HepG2 (cell line): Measurements from ENCODE around the gene UBB. TPM values are rescaled to one million over a fixed set of nuclear protein-coding genes. Genes with fewer than 3 reads are reported as not detected.
"Not testable (repeated sequence)": the region's sequence is repeated elsewhere in the genome, so short reads cannot be mapped to it uniquely, and the experiment has no call there.

ENCODE experiments used
- ATAC-seq: fragments of 200-7000 bp; cut with Tn5 transposase; 3 replicates; pipeline ENCODE4 v1.9.1; 2020; ENCODE audit warnings: mild to moderate bottlenecking, moderate library complexity
- BruUV-seq: library from RNA; stranded (reverse); fragments of 400-500 nt; replicated peaks from 2 replicates; lab custom pipeline; 2021; lab: Mats Ljungman, UMichigan
- CTCF ChIA-PET: fragments of 300-600 bp; formaldehyde crosslinking; extraction: SDS; loops from one replicate; lab custom pipeline; 2021; ENCODE audit warnings: low total read pairs, inconsistent platforms, low intra/inter-chr PET ratio; lab: Yijun Ruan, JAX
- POLR2A ChIA-PET: fragments of 350-600 bp; sonication (Branson Sonifier 250); formaldehyde crosslinking; loops from one replicate; lab custom pipeline; 2020; ENCODE audit warnings: antibody characterized with exemption, inconsistent platforms; lab: Yijun Ruan, JAX
- DNase-seq: peaks from one replicate; pipeline ENCODE4 v3.0.0-alpha.2; 2015; ENCODE audit warnings: low spot score
- FAIRE-seq: peaks from 3 replicates; lab custom pipeline; 2011; peaks lifted over from hg19 to GRCh38; lab: Jason Lieb, UNC
- H2AFZ ChIP-seq: one replicate; pipeline ENCODE4 v1.6.1; 2011; ENCODE audit warnings: low read length, inconsistent platforms
- H3K27ac ChIP-seq: fragments of 300-600 bp; 3 replicates; pipeline ENCODE4 v1.8.0; 2011; ENCODE audit warnings: mixed run types, mild to moderate bottlenecking, mixed read lengths, low read length, inconsistent platforms; ENCODE audit not compliant: insufficient read depth; ENCODE audit errors: extremely low read length
- H3K27me3 ChIP-seq, 2 experiments: fragments of 200-600 bp in 1 of 2; 2 replicates in 1 of 2; 3 replicates in 1 of 2; pipeline versions ENCODE4 v1.6.0 to v1.8.0; 2011; ENCODE audit warnings: low read length in 2 of 2, mild to moderate bottlenecking in 2 of 2, moderate library complexity in 2 of 2, inconsistent platforms in 1 of 2; ENCODE audit not compliant: insufficient read depth in 2 of 2, control insufficient read depth in 1 of 2
- H3K36me3 ChIP-seq, 2 experiments: fragments of 200-600 bp in 1 of 2; replicated peaks in 1 of 2; 2 replicates in 1 of 2; 3 replicates in 1 of 2; pipeline versions ENCODE4 v1.5.1 to v1.8.0; 2011; ENCODE audit warnings: low read length in 2 of 2, inconsistent platforms in 1 of 2; ENCODE audit not compliant: insufficient read depth in 2 of 2, control insufficient read depth in 1 of 2
- H3K4me1 ChIP-seq: 2 replicates; pipeline ENCODE4 v1.5.1; 2012; ENCODE audit warnings: low read length, inconsistent platforms; ENCODE audit not compliant: insufficient read depth
- H3K4me2 ChIP-seq: 2 replicates; pipeline ENCODE4 v1.6.0; 2011; ENCODE audit warnings: low read depth, low read length, inconsistent platforms
- H3K4me3 ChIP-seq, 3 experiments: fragments of 200-600 bp in 1 of 3; sonication (generic), shearing (Covaris generic) in 1 of 3; replicated peaks in 1 of 3; 2 replicates each; pipeline ENCODE4 v1.5.1; 2011 to 2016; ENCODE audit warnings: low read length in 3 of 3, inconsistent platforms in 2 of 3, low read depth in 2 of 3, mild to moderate bottlenecking in 2 of 3, control low read depth in 1 of 3, mixed read lengths in 1 of 3; ENCODE audit not compliant: insufficient read depth in 1 of 3
- H3K79me2 ChIP-seq: one replicate; pipeline ENCODE4 v1.6.1; 2011; ENCODE audit warnings: low read length, inconsistent platforms; ENCODE audit not compliant: insufficient read depth
- H3K9ac ChIP-seq: 2 replicates; pipeline ENCODE4 v1.6.0; 2011; ENCODE audit warnings: mild to moderate bottlenecking, low read depth, low read length, inconsistent platforms; ENCODE audit not compliant: insufficient read depth
- H3K9me3 ChIP-seq: 2 replicates; pipeline ENCODE4 v1.5.1; 2012; ENCODE audit warnings: mild to moderate bottlenecking, low read length
- H4K20me1 ChIP-seq: 2 replicates; pipeline ENCODE4 v1.6.0; 2011; ENCODE audit warnings: inconsistent platforms, mild to moderate bottlenecking, low read length, moderate library complexity; ENCODE audit not compliant: insufficient read depth
- RARG ChIP-seq: sonication (generic); formaldehyde crosslinking; IDR thresholded peaks from 2 replicates; pipeline ENCODE4 v1.4.0; 2020; ENCODE audit warnings: low read depth, mild to moderate bottlenecking, missing genetic modification reagents
- THAP8 ChIP-seq: sonication (generic); formaldehyde crosslinking; IDR thresholded peaks from 2 replicates; pipeline ENCODE4 v1.5.1; 2020; ENCODE audit warnings: missing genetic modification reagents, mild to moderate bottlenecking, borderline replicate concordance
- ZC3H13 ChIP-seq: sonication (generic); formaldehyde crosslinking; IDR thresholded peaks from 2 replicates; pipeline ENCODE4 v1.8.1; 2023; ENCODE audit warnings: mild to moderate bottlenecking, missing genetic modification reagents, moderate library complexity
- WGBS: methylation state at CpG from one replicate; pipeline ENCODE4 v1.1.6; 2017; ENCODE audit warnings: low lambda C conversion rate; 5-methylcytosine and 5-hydroxymethylcytosine counted together
- in situ Hi-C: cut with HindIII; loops from 2 replicates; pipeline ENCODE4 v1.10.0; 2017; ENCODE audit warnings: low pct_unique_long_range_greater_than_20kb; ENCODE audit not compliant: extremely low pct_ligation_motif_present
- intact Hi-C: fragments of 100-400 bp; cut with micrococcal nuclease; formaldehyde crosslinking; loops from one replicate; pipeline ENCODE4 v1.10.0; 2022; ENCODE audit not compliant: unreplicated experiment
- polyA plus RNA-seq, 8 experiments: library from polyadenylated mRNA; depleted of rRNA in 3 of 8; stranded (reverse) in 7 of 8; unstranded in 1 of 8; fragments of >200 nt; fragmentation: Illumina TruSeq in 4 of 8; extraction: Trizol in 4 of 8; gene quantifications; 2 replicates each; pipeline versions ENCODE4 v1.2.1 to v1.2.3, GENCODE V29; 2011 to 2016; ENCODE audit warnings: low read depth in 4 of 8, missing spikeins in 1 of 8, mixed read lengths in 1 of 8; ENCODE audit not compliant: insufficient read depth in 1 of 8
- total RNA-seq, 5 experiments: library from RNA; depleted of rRNA; stranded (reverse); fragments of >200 nt; fragmentation: Illumina TruSeq; extraction: Trizol; gene quantifications; 2 replicates each; pipeline ENCODE4 v1.2.3, GENCODE V29; 2016; ENCODE audit warnings: low read depth in 1 of 5

Gene UBB
- total and polyA plus RNA-seq, 2 of the 13 experiments (the other 11 are each of a cell fraction or from before 2014, with no cell fraction given): 1,130 to 2,066 TPM

- Histone ChIP-seq H3K27me3 (no peaks in the 10 kb centered on the region; a peak in 1 of 5 replicates), H3K36me3 (peaks cover 7 to 11% of the 10 kb centered on the region in 2 experiments; a peak in 3 of 5 replicates), H3K4me2 (no peak overlapping the region; the same call in 1 of the 2 replicates), H3K9ac (no peak overlapping the region), H3K79me2 (peaks cover 18% of the 10 kb centered on the region), H3K27ac (no peak overlapping the region), H3K4me1 (peaks cover 60% of the 10 kb centered on the region), H2AFZ (no peak overlapping the region), H4K20me1 (peaks cover 21% of the 10 kb centered on the region), H3K9me3 (no peaks in the 10 kb centered on the region), H3K4me3 (no peak overlapping the region)
- in situ Hi-C loops (loop anchor here (5.0 kb wide), 1 partner anchor 33 kb away; the partner anchor contains the start of gene TRPV2), intact Hi-C loops (no loop called here)
- 97% methylated on average over 5 of the region's 5 CpGs for WGBS
- no peak for DNase-seq
- TF ChIP-seq THAP8 (CRISPR knock-in tag) (no peak), ZC3H13 (peak; percentile 77)
- no TSS peak for BruUV-seq
- CTCF ChIA-PET: no interaction called here
- no peak for ATAC-seq
- FAIRE-seq: no peak
- POLR2A ChIA-PET: interaction anchor here (1.2 to 2.5 kb wide), 4 partner anchors 20 to 85 kb away, joined by 4 to 8 read pairs (median 6); partner anchors contain the start of gene TRPV2
Measured at GRCh38 chr17:16383772-16384287, 2.9 kb downstream of the UBB start.

GRCh38 chr17:16384557-16384956, 3.7 kb downstream of the UBB start:
- Histone ChIP-seq H3K4me1 (peaks cover 53% of the 10 kb centered on the region), H3K79me2 (peaks cover 18% of the 10 kb centered on the region), H3K36me3 (peaks cover 7 to 11% of the 10 kb centered on the region in 2 experiments; a peak in 3 of 5 replicates), H4K20me1 (peaks cover 21% of the 10 kb centered on the region), H3K4me3 (no peak overlapping the region), H3K9ac (no peak overlapping the region), H3K9me3 (no peaks in the 10 kb centered on the region), H2AFZ (no peak overlapping the region), H3K4me2 (no peak overlapping the region), H3K27me3 (no peaks in the 10 kb centered on the region; a peak in 1 of 5 replicates), H3K27ac (no peak overlapping the region)
- TF ChIP-seq ZC3H13 (peak; percentile 29; the same call in 1 of the 2 replicates), RARG (no peak)
- intact Hi-C loops: no loop called here
- POLR2A ChIA-PET: interaction anchor here (0.6 to 1.7 kb wide), 4 partner anchors 54 to 66 kb away, joined by 3 to 10 read pairs (median 3); no protein-coding TSS in a partner anchor
- no TSS peak for BruUV-seq
- DNase-seq (no peak), ATAC-seq (no peak), FAIRE-seq (no peak)
- 87% methylated on average over 5 of the region's 5 CpGs for WGBS
- CTCF ChIA-PET: no interaction called here
- in situ Hi-C loops: loop anchor here (5.0 kb wide), 1 partner anchor 33 kb away; the partner anchor contains the start of gene TRPV2

- DNase-seq, ATAC-seq, H3K27me3 ChIP-seq, H3K9me3 ChIP-seq, in situ Hi-C loops, H3K4me3 ChIP-seq, FAIRE-seq, BruUV-seq, H2AFZ ChIP-seq, H3K9ac ChIP-seq: not testable (repeated sequence)
- 82% methylated on average over 23 of the region's 23 CpGs for WGBS
- Histone ChIP-seq H3K36me3 (peaks cover 7 to 11% of the 10 kb centered on the region in 2 experiments; a peak in 3 of 5 replicates), H3K27ac (peak overlapping the region; percentile 76), H4K20me1 (peaks cover 21% of the 10 kb centered on the region), H3K4me1 (peaks cover 44% of the 10 kb centered on the region), H3K79me2 (peaks cover 18% of the 10 kb centered on the region), H3K4me2 (peak overlapping the region; percentile 65; the same call in 1 of the 2 replicates)
- CTCF ChIA-PET: interaction anchor here (1.2 to 2.0 kb wide), 4 partner anchors 28 to 135 kb away, joined by 3 to 10 read pairs (median 6); partner anchors contain the start of gene TRPV2
- POLR2A ChIA-PET: interaction anchor here (1.7 kb wide), 1 partner anchor 53 kb away, joined by 10 read pairs; no protein-coding TSS in a partner anchor
- intact Hi-C loops: loop anchor here (1.0 to 2.0 kb wide), 2 partner anchors 29 to 135 kb away; partner anchors contain the start of gene TRPV2
Measured at GRCh38 chr17:16386126-16386507, 5.2 kb downstream of the UBB start.
